ENCODE data around the gene ING3.
"Not testable (repeated sequence)": the region's sequence is repeated elsewhere in the genome, so short reads cannot be mapped to it uniquely, and the experiment has no call there.

The ING3 gene

DNA sequence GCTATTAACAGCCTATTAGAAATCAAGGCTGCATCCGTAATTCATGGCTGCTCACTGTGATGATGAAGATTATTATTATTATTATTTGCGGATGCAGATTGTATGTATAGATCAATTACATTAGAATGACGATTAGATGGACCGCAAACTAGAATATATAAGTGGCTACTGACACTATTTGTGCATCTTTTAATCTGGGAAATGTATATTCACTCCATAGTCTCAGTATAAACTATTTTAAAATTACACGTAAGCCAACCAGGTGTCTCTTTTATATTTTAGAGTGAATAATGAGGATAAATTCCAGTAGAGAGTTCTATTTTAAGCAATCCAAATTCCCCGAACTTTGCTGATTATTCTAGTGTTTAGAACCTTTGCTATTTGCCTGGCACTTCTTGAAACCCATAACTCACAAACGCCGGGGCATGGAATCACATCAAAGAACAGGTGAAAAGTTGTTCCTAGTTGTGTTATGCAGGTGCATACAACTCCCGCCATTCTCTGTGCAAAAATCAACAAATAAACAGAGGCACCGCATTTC, 509 bp upstream of the ING3 start:
- no peak for DNase-seq (ENCODE audit: low read depth)

DNA sequence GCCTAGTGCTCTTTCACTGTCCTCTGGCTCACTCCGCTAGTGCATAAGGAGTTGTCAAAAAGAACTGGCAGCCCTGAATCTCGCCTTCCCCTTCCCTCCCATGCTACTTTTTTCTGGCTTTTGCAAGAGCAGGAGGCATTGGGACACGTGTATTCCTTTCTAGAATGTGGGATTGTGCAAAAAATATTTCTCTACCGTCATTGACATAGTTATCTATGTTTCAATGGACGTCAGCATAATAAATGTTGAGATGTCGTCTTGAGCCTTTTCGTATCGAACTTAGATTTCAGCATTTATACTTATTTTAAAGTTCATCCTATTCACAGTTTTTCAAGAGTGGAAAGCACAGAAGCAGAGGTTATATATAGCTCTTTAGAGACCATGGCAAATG, 727 bp downstream of the ING3 start:
- DNase-seq (ENCODE audit: low read depth), result no peak

DNA sequence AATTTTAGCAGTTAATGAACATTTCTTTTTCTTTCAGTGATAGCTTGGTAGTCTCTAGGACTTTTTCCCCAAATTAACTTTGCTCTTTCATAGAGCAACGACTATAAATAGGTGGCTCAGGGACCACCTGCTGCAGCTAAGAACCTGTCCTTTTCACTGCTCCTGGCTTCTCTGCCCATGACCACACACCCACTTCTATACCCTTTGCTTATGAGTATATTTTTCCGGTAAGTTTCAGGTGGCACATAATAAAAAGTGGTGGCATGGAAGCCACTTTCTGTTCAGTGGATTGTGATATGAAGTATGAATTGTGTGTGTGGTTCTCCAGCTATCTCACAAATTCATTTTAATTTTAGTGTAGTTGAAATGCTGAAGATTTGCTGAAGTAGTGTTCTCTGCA, 1.2 kb downstream of the ING3 start:
- DNase-seq (ENCODE audit: low read depth), result no peak

DNA sequence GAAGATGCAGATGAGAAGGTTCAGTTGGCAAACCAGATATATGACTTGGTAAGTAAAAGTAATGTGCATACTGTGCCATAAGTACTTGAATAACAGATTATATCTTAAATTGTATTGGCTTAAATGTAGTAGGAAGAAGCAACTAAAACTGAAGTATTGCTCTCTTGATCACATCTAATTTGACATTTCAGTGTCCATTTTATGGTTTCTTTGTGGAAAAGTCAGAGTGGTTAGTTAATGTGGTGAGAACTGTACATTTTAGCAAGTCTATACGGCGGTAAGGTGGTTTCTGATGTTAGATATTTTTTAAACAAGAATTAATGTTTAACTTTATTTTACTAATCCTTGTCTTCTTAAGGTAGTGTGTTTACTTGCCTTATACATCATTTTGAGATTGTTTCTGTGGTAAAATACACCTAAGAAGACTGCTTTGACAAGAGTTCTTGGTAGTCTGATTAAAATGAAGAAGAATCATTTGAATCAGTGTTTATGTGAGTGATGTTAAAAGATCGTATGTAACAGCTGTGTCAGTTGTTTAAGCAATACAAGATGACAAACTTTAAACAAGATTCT, 5.1 kb downstream of the ING3 start:
- no peak for DNase-seq (ENCODE audit: low read depth)

DNA sequence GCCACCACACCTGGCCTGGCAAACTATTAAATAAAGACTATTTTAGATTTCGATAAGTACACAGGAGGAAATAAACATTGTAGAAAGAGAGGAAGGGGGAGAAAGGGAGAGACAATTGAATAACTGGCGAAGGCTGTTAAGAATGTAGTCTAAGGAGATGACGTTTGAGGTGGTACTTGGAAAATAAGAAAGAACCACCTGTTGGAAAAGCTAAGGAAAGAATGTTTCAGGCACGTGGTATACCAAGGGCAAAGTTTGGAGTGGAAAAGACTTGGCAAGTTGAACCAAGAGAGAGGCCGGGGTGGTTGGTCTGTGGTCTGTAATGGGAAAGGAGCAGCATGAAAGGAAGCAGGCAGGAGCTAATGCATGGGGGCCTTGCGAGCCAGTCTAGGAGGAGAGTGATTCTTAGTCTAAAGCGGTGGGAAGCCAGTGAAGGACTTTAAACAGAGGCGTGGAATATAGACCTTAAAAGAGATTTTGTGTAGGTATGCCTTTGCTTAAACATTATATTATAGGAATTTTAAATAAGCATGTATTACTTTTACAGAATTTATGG, 9.4 kb downstream of the ING3 start:
- no peak for DNase-seq (ENCODE audit: low read depth)

DNA sequence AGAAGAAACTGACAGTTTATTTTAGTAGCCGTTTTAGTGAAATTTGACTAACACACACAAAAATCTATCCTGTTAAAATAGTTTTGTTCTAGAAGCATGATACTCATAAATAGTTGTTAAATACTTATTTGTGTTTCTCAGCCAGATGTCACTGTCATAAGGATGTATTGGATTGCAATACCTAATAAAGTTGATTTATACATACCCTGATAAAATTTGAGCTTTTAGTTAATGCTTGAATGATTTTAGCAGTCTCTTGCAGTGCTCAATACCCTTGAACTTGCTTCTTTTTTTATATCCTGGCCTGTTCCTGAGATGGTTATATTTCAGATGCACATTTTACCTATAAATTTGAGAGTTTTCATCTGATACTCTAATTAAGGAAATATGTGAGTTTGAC, 10.1 kb downstream of the ING3 start:
- no peak for DNase-seq (ENCODE audit: low read depth)

DNA sequence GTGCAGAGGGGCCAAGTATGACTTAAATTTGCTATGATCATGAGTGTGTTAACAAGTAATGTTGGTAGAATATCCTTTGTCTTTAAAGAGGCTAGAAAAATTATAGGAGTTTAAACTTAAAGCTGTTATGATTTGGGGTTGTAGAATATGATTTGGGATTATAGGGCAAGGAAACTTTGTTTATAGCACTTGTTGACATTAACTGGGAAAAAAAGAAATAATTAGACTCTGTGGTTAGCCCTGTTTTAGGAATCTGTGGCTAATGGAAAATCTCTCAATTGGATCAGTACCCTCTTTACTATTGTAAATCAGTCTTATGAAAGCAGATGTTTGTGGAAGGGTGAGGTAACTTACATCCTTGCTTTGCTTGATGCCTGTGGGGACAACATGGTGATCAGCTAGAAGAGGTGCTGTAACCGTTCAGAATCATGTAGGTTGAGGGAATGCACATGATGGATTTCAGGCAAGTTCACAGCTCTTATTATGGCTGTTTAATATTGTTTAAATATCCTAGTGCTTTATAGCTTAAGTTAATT, 11.1 kb downstream of the ING3 start:
- no peak for DNase-seq (ENCODE audit: low read depth)

DNA sequence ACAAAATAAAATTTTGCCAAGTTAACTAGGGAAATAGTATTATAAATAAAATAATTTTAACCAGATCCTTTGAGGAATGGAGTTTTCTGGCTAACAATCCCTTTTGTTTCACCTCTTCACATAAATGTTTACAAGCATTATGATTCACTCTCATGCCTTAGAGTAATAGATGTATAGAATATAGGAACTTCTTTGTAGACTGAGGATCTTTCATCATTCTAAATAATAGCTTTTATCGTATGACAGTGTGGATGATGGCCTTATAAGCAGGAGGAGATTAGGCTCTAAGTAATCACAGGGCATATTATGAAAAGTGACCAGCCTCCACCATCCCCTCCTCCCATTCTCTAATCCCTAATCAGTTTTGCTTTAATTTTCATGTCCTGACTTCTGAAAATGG, 13.5 kb downstream of the ING3 start:
- no peak for DNase-seq (ENCODE audit: low read depth)

DNA sequence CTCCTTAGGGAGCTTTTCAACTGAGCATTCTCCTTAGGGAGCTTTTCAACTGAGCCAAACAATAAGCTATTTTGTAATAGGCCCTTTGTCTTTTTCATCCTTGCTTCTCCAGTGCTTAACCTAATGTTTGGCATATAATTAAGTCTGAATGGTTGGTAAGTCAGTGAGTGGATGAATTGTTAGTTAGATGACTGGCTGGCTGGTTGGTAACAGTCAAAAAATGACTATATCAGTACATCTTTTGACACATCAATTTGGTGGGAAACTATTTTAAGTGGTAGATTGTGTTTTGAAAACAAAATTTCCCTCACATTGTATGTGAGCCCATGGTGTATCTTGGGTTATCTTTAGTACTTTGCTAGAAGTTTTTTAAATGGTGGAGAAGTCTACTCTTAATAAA, 16.4 kb downstream of the ING3 start:
- no peak for DNase-seq (ENCODE audit: low read depth)

DNA sequence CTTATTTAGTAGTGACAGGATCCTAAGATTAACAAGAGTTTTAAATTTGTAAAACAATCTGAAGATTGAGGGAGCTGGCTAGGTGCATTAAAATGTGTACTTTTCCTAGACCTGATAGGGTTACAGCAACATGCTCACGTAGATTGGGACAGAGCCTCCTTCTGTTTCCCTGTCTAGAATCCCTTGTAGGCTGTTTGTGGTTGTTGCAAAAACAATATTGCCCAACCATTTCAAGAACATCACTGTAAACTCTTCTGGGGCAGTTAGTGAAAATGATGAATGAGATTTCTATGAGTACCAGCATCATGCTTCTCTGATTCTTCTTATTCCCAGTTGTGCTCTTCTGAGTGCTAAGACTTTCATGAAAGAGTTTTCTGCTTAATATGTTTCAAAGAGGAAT, 23.3 kb downstream of the ING3 start:
- DNase-seq (ENCODE audit: low read depth), result no peak

DNA sequence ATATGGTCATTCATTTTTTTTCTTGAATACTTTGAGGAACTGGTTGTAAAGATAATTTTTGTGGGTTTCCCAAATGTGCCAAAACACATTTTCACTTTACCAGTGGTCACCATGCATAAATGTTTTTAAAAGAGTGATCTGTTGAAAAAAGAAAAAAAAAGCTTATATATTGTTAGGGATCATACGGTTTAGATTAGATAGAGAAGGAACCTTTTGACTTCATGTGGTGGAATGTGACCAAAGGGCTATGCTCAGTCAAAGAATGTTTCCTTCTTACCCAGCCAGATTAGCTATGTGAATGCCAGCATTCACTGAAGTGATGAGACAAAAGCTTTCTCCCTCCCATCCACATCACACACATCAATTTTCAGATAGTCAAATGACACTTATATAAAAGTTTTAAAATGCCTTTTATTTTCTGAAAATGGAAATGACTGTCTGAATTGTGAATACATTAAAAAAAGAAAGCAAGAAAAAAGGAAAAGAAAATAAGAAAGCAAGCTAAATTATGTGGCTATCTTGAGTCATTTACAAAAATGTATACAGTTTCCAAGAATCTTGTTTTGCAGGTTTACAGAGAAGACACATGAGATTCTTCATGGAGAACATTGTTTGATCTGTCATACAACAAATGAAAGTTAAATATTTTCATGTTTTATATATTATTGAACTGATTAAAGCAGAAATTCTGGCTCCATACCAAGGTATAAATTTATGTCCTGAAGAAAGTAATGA, 29.4 kb downstream of the ING3 start:
- DNase-seq (ENCODE audit: low read depth), result no peak

DNA sequence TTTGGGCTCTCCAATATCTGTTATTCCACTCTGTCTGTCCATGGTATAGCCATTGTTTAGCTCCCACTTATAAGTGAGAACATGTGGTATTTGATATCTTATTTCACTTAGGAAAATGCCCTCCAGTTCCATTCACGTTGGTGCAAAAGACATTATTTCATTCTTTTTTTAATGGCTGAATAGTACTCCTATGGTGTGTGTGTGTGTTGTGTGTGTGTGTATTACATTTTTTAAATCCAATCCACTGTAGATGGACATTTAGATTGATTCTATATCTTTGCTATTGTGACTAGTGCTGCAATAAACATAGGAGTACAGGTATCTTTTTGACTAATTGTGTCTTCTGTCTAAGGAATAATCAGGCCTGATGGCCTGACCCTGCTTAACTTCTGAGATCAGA, 30.5 kb downstream of the ING3 start:
- no peak for DNase-seq (ENCODE audit: low read depth)

DNA sequence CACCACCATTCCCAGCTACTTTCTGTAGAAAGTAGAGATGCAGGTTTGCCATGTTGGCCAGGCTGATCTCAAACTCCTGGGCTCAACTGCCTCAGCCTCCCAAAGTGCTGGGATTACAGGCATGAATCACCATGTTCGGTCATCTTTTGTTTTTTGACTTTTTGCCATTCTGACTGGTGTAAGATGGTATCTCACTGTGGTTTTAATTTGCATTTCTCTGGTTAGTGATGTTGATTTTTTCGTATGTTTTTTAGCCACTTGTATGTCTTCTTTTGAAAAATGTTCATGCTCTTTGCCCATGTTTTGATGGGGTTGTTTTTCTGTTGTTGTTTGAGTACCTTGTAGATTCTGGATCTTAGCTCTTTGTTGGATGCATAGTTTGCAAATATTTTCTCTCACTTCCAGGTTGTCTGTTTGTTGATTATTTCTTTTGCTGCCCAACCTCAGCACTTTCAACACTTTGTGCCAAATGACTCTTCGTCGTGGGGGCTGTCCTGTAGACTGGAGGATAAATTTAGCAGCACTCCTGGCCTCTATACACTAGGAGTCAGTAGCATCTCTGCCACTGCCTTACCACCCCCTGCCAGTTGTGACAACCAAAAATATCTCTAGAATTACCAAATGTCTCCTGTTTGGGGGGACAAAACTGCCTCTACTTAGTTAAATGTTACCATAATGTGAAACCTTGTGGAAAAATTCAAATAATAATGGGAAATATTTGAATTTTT, 31.5 kb downstream of the ING3 start:
- no peak for DNase-seq (ENCODE audit: low read depth)

DNA sequence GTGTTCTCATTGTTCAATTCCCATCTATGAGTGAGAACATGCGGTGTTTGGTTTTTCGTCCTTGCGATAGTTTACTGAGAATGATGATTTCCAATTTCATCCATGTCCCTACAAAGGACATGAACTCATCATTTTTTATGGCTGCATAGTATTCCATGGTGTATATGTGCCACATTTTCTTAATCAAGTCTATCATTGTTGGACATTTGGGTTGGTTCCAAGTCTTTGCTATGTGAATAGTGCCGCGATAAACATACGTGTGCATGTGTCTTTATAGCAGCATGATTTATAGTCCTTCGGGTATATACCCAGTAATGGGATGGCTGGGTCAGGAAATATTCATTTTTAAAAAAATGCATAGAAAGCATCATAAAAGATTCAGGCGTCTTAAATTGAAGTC, 33.0 kb downstream of the ING3 start:
- DNase-seq (ENCODE audit: low read depth), result not testable (repeated sequence)

DNA sequence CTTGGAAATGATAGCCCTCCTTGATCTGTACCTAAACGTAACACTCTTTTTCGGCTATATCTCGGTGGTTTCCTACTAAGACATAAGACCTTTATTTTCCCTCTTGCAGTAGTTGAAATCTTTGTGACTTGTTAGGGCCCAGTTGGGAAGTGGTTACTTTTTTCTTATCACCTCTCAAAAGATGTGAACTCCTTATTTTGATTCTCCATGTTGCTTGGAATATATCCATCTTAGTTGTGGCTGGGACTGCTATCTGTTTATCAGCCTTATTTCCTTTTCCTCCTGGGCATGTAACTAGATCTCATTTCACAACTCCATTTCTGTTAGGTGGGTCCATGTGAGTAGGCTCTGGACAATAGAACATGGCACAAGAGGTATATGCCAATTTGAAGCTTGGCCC, 33.8 kb downstream of the ING3 start:
- no peak for DNase-seq (ENCODE audit: low read depth)

DNA sequence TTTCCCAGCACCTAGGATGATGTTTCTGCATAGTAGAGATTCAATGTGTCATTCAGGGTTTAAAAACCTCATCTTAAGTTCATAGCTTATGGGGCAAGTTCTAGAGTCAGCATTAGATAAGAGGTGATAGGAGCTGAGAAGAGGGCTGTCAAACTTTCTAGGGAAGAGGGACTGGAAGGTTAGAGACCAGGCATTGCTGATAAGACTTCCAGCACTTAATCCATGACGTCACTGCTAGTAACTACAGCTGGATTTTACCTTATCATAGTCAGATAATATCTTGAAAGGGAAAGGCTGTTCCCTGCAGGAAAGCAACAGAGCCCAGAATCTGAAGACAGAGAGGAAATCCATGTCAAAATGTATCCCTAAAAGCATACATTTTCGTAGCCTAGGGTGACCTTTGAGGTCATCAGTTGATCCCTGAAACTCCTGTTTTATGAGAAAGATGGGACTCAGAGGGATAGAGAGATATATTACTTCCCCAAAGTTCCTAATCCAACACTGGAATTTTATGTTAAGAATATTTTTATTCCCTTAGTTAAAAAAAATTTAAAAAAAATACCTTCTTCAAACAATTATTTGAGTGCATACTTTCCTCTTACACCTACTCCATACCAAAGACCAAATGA, 34.7 kb downstream of the ING3 start:
- no peak for DNase-seq (ENCODE audit: low read depth)

DNA sequence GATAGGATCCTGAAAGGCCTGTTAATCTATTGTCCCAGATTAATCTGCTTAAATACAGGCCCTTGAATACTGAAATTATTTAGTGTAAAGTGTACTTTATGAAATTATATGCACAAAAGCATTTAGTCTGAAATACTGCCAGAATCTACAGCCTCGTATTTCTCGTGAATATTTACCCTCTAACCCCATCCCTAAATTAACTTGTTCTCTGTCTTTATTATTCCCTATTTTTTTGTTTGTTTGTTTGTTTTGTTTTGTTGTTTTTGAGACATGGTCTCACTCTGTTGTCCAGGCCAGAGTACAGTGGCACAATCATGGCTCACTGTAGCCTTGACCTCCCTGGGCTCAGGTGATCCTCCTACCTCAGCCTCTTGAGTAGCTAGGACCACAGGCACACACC, 35.3 kb downstream of the ING3 start:
- no peak for DNase-seq (ENCODE audit: low read depth)

DNA sequence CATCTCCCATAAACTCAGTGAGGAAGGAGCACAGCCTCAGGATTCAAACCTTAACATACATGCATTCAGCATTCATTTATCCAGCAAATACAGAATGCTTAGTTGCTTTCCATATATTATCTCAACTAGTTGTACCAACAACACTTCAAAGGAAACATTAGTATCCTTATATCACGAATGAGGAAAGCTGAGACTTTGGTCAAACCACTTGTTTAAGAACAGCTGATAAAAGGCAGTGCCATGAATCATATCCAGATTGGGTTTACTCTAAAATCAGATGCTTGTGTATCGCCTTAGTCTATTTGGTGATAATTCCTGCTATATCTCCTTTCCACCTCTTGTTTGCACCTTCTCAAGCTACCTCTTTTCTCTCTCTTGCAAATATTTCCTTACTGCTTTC, 36.1 kb downstream of the ING3 start:
- no peak for DNase-seq (ENCODE audit: low read depth)

DNA sequence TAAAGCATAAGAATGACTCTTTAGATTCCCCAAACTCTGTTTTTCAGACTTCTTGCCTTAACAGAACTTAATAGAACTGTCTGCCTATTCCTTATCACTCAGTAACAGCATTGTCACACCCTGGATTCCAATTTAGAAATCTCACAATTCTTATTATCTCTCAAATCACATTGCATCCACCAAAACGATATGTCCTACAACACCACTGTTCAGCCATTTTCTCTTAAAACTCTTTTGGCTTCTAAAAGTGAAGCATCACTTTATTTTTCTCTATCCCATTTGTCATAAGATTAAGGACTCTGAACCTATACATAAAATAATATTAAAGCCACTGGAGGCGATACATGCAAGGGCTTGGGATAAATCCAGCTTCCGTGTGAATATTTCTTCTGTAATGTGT, 36.7 kb downstream of the ING3 start:
- DNase-seq (ENCODE audit: low read depth), result no peak

DNA sequence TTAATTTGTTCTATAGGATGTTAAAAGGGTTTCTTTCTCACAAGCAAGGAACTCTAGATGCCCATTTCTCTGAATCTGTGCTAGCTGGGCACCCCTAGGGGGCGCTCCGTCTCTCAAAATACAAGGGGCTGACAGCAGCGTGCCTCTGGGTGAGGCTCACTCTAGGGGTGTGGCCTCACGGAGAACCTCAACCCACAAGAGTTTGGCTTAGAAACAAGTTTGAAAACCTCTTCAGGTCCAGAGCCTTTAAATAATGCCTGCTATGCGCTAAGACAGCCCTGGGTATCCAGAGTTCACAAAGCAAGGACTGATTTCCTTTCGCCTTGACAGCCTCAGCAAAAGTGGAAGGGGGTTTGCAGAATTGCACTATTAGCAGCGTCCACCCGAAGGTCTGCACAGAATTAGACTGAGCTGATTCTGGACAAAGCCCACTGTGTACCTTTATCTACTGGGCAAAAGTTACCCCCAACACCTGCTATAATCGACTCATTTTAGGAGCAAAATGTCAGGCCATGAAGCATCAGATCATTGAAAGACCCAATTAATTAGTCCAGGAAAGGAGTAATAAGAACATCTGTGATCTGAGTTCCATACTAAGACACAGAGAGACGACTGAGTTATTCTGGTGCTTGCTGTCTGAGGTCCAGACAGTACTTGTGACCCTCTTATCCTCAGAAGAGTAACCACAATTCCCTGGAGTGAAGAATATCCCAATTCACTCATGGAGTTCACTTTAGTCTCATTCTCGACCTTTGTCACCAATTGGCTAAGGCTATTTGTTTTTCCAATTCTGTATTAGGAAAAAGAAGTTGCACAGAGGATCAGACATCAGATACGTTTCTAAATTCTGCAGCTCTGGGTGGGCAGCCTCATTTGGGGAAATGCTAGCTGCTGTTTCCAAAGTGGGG, 37.4 kb downstream of the ING3 start:
- no peak for DNase-seq (ENCODE audit: low read depth)

DNA sequence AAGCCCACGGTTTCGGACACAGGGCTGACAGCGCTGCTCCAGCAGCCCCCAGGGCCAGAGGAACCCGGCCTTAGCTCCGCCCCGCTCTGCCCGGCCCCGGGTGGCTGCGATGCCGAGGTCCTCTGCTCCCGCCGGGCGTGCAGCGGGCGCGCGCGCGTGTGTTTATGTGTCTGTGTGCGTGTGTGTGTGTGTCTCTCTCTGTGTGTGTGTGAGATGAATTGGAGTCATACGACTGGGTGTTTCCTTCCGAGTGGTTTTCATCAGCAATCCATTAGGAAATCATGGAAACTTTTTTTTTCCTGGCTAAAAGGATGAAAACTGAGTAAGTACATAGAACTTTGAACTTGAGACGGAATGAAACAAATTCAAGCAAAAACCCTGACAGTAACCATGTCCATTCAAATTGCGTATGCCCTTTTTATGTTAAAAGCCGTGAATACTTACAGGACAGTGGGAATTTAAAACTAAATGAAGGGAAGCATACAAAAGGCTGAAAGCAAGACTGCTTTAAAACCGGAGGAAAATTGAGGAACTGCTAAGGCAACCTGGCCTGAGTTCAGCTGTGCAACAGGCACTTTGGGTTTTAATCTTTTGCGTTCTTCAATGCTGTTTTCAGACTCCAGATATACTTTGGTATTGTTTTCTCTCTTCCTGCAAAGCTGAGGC, 38.1 kb downstream of the ING3 start, which contains the start of gene CPED1:
CPED1 (plus strand) TSS at position 121 of the 666 bp plus-strand sequence. CDS start 911 bp downstream, outside the sequence.
- DNase-seq (ENCODE audit: low read depth), result no peak
